Measurements from ENCODE around the gene GUCA2A.

The GUCA2A gene

GRCh38 chr1:42163114-42163513 lies 1.4 kb downstream of the GUCA2A start:
- no peak overlapping the region for H3K4me3 ChIP-seq (ENCODE audit: low read length)
- DNase-seq (ENCODE audit: low read depth): no peak
- no peak for TF ChIP-seq CTCF (conservative IDR thresholded peaks at IDR 0.05; ENCODE audit: low read length)

DNA sequence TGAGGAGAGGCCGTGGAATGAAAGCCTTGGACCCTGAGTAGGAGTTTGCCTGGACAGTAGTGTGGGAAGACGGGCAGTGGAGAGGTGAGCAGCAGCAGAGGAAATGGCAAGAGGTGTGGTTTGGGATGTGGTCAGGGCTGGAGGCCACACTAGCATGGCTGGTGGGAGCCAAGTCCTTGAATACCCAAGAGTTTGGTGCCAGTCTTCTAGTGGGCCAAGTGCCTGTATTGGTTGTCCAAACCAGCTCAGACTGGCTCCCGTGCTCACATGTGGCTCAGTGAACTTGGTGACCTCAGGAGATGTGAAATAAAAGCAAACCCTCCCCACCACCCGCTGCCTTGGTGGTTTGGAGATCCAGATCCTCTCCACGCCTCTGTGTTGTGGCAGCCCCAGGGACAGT lies 2.4 kb downstream of the GUCA2A start:
- no peak for DNase-seq (ENCODE audit: low read depth)
- no peak overlapping the region for H3K4me3 ChIP-seq (ENCODE audit: low read length)
- TF ChIP-seq CTCF (conservative IDR thresholded peaks at IDR 0.05; ENCODE audit: low read length): no peak

DNA sequence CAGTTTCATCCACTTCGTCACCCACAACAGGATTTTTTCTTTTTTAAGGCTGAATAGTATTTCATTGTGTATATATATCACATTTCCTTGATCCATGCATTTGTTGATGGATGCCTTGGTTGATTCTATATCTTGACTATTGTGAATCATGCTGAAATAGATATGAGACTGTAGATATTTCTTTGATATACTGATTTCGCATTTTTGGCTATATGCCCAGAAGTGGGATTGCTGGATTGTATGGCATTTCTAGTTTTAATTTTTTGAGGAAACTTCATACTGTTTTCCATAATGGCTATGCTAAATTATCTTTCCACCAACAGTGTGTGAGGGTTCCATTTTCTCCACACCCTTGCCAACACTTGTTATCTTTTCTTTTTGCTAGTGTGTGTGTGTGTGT lies 6.4 kb downstream of the GUCA2A start:
- DNase-seq (ENCODE audit: low read depth): no peak
- H3K4me3 ChIP-seq (ENCODE audit: low read length): no peak overlapping the region
- no peak for TF ChIP-seq CTCF (conservative IDR thresholded peaks at IDR 0.05; ENCODE audit: low read length)

GRCh38 chr1:42157667-42158066 lies 6.9 kb downstream of the GUCA2A start:
- no peak for DNase-seq (ENCODE audit: low read depth)
- H3K4me3 ChIP-seq (ENCODE audit: low read length): no peak overlapping the region

DNA sequence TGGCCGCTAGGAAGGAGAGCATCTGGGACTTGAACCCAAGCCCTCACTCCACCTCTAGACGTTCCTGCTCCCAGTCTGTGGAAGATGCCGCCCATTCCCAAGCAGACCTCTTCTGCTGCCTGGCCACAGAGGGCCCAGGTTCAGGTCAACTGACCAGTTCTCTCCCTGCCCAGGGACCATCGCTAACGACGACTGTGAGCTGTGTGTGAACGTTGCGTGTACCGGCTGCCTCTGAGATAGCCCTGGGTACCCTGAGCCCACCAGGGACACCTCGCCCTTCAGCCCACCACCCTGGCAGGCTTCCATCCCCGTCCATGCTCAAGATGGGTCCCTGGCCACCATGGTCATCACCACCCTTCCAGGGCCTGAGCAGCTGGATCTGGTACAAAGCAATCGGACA lies 9.2 kb downstream of the GUCA2A start:
- H3K4me3 ChIP-seq (ENCODE audit: low read length): no peak overlapping the region
- no peak for DNase-seq (ENCODE audit: low read depth)
- TF ChIP-seq CTCF (conservative IDR thresholded peaks at IDR 0.05; ENCODE audit: low read length): no peak

More at GRCh38 chr1:42157667-42158066, 6.9 kb downstream of the GUCA2A start:
- TF ChIP-seq CTCF (conservative IDR thresholded peaks at IDR 0.05; ENCODE audit: low read length): no peak

- no peak for DNase-seq (ENCODE audit: low read depth)
- H3K4me3 ChIP-seq (ENCODE audit: low read length): no peak overlapping the region
- no peak for TF ChIP-seq CTCF (conservative IDR thresholded peaks at IDR 0.05; ENCODE audit: low read length)
Measured at GRCh38 chr1:42154685-42155084, 9.9 kb downstream of the GUCA2A start.

DNA sequence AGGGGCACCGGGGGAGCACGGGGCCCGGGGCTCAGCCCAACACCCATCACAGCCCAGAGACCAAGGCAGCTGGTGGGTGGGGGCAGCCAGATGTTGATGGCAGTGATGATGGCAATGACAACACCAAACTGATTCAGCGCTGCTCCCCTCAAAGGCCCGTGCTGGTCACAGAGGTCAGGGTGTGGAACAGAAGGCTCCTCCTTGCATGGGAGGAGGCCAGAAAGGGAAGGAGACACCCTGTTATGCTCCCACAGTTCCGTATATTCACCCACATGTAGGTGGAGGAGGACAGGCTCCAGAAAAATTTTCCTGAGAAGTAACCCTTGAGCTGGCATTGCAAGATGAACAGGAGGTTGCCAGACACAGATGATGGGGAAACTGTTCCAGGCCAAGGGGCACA lies 10.9 kb downstream of the GUCA2A start:
- no peak for DNase-seq (ENCODE audit: low read depth)
- TF ChIP-seq CTCF (conservative IDR thresholded peaks at IDR 0.05; ENCODE audit: low read length): no peak
- no peak overlapping the region for H3K4me3 ChIP-seq (ENCODE audit: low read length)
